ENCODE measurements around the gene ABCB7.

DNA sequence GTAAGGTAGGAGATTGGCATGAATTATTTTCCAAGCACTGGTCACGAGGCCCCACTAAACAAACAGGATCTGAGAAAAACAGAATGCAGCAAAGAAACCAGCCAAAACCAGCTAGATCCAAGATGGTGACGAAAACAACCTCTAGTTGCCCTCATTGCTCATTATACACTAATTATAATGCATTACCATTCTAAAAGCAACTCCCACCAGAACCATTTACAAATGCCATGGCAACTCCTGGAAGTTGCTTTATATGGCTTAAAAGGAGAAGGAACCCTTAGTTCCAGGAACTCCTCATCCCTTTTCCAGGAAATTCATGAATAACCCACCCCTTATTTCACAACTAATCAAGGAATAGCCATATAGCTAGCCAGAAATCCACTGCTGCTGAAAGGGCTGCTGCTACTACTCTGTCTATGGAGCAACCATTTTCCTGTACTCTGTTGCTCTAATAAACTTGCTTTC lies 69.3 kb downstream of the ABCB7 start:
- TF ChIP-seq, protein P1, sequence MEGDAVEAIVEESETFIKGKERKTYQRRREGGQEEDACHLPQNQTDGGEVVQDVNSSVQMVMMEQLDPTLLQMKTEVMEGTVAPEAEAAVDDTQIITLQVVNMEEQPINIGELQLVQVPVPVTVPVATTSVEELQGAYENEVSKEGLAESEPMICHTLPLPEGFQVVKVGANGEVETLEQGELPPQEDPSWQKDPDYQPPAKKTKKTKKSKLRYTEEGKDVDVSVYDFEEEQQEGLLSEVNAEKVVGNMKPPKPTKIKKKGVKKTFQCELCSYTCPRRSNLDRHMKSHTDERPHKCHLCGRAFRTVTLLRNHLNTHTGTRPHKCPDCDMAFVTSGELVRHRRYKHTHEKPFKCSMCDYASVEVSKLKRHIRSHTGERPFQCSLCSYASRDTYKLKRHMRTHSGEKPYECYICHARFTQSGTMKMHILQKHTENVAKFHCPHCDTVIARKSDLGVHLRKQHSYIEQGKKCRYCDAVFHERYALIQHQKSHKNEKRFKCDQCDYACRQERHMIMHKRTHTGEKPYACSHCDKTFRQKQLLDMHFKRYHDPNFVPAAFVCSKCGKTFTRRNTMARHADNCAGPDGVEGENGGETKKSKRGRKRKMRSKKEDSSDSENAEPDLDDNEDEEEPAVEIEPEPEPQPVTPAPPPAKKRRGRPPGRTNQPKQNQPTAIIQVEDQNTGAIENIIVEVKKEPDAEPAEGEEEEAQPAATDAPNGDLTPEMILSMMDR (IDR thresholded peaks at IDR 0.05; ENCODE audit: low read depth, low read length, missing input control): no peak
- TF ChIP-seq, protein P2, sequence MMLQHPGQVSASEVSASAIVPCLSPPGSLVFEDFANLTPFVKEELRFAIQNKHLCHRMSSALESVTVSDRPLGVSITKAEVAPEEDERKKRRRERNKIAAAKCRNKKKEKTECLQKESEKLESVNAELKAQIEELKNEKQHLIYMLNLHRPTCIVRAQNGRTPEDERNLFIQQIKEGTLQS (IDR thresholded peaks at IDR 0.05): no peak
- no peak for TF ChIP-seq SP1 (IDR thresholded peaks at IDR 0.05)
- TF ChIP-seq YY1 (IDR thresholded peaks at IDR 0.05): no peak
- TF ChIP-seq, protein P3, sequence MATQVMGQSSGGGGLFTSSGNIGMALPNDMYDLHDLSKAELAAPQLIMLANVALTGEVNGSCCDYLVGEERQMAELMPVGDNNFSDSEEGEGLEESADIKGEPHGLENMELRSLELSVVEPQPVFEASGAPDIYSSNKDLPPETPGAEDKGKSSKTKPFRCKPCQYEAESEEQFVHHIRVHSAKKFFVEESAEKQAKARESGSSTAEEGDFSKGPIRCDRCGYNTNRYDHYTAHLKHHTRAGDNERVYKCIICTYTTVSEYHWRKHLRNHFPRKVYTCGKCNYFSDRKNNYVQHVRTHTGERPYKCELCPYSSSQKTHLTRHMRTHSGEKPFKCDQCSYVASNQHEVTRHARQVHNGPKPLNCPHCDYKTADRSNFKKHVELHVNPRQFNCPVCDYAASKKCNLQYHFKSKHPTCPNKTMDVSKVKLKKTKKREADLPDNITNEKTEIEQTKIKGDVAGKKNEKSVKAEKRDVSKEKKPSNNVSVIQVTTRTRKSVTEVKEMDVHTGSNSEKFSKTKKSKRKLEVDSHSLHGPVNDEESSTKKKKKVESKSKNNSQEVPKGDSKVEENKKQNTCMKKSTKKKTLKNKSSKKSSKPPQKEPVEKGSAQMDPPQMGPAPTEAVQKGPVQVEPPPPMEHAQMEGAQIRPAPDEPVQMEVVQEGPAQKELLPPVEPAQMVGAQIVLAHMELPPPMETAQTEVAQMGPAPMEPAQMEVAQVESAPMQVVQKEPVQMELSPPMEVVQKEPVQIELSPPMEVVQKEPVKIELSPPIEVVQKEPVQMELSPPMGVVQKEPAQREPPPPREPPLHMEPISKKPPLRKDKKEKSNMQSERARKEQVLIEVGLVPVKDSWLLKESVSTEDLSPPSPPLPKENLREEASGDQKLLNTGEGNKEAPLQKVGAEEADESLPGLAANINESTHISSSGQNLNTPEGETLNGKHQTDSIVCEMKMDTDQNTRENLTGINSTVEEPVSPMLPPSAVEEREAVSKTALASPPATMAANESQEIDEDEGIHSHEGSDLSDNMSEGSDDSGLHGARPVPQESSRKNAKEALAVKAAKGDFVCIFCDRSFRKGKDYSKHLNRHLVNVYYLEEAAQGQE (IDR thresholded peaks at IDR 0.05): no peak
- TF ChIP-seq RAD21 (IDR thresholded peaks at IDR 0.05): no peak
- no peak for TF ChIP-seq TAF1 (conservative IDR thresholded peaks at IDR 0.05)
- no peak for TF ChIP-seq JUND (IDR thresholded peaks at IDR 0.05)

Data from liver (tissue), 3 donors.